ENCODE measurements around the gene TTC39B.

- no peak for TF ChIP-seq CEBPB (IDR thresholded peaks at IDR 0.05)
- no peak for TF ChIP-seq FOXM1 (IDR thresholded peaks at IDR 0.05; ENCODE audit: borderline replicate concordance, low read depth)
- no peak for TF ChIP-seq TAF1 (IDR thresholded peaks at IDR 0.05; ENCODE audit: low read depth)
- TF ChIP-seq EGR1 (IDR thresholded peaks at IDR 0.05) = no peak
- TF ChIP-seq REST (IDR thresholded peaks at IDR 0.05; ENCODE audit: low read depth) = no peak
- no peak for TF ChIP-seq EP300 (IDR thresholded peaks at IDR 0.05; ENCODE audit: borderline replicate concordance)
- no peak for TF ChIP-seq YY1 (IDR thresholded peaks at IDR 0.05; ENCODE audit: low read depth)
These were observed 38.7 kb downstream of the TTC39B start for GRCh38 chr9:15268317-15268716.

All from Ishikawa (cell line).